T-helper 2 cell treated with Interferon-gamma antibody and Interleukin-4, amounts not matched to agents 100 ng/mL and 5 ng/mL, for 36 hours (primary cell): ENCODE measurements around the gene ZC3HAV1. TPM values are rescaled to one million over a fixed set of nuclear protein-coding genes. Genes with fewer than 3 reads are reported as not detected.
"Not testable (repeated sequence)": the region's sequence is repeated elsewhere in the genome, so short reads cannot be mapped to it uniquely, and the experiment has no call there.

ENCODE experiments used
- intact Hi-C: fragments of 100-400 bp; cut with micrococcal nuclease; formaldehyde crosslinking; loops from one replicate; pipeline ENCODE4 v1.15.1; 2023
- total RNA-seq: library from RNA; stranded (reverse); gene quantifications from 2 replicates; pipeline ENCODE4 v1.2.3, GENCODE V29; 2022

The ZC3HAV1 gene
- total RNA-seq, 1 donor from 2014 or later: 135 TPM

- intact Hi-C loops: loop anchor here (10.0 kb wide), 1 partner anchor 649 kb away; the partner anchor contains the start of gene TRIM24
Measured at GRCh38 chr7:139114018-139114417, 4.5 kb upstream of the ZC3HAV1 start.

- intact Hi-C loops: loop anchor here (10.0 kb wide), 1 partner anchor 648 kb away; the partner anchor contains the start of gene TRIM24
Measured at GRCh38 chr7:139112741-139113250, 3.3 kb upstream of the ZC3HAV1 start.

- intact Hi-C loops: loop anchor here (10.0 kb wide), 1 partner anchor 648 kb away; the partner anchor contains the start of gene TRIM24
Measured at GRCh38 chr7:139112316-139112715, 2.8 kb upstream of the ZC3HAV1 start.

DNA sequence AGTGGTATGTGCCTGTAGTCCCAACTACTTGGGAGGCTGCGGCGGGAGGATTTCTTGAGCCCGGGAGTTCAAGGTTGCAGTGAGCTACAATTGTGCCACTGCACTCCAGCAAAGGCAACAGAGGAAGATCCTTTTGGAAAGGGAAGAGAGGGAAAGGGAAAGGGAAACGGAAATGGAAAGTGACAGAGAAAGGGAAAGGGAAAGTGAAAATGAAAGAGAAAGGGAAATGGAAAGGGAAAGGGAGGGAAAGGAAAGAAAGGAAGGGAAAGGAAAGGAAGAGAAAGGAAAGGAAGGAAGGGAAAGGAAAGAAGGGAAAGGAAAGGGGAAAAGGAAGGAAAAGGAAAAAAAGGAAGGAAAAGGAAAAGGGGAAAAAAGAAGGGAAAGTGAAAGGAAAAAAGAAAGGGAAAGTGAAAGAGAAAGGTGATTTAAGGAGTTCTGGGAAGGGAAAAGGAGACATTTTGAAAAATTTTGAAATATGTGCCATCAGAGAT lies 2.3 kb upstream of the ZC3HAV1 start:
- intact Hi-C loops: loop anchor here (10.0 kb wide), 1 partner anchor 647 kb away; the partner anchor contains the start of gene TRIM24

DNA sequence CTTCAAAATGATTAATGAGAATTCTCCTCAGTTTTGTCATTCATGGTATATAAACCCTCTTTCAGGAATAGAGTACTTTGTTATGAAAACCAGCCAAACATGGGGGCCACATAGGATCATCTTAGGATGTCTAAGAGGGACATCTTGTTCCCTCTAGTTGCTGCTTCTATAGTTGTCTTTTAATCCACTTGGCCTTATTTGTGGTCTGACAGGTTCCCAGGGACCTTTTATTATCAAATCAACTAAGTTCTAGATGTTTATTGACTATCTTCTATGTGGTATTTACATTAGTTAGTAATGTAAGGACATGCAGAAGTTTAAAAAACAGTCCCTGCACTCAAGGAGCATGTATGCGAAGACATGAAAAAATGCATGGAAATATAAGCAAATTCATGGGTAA lies 1.6 kb upstream of the ZC3HAV1 start:
- intact Hi-C loops: loop anchor here (10.0 kb wide), 1 partner anchor 646 kb away; the partner anchor contains the start of gene TRIM24

DNA sequence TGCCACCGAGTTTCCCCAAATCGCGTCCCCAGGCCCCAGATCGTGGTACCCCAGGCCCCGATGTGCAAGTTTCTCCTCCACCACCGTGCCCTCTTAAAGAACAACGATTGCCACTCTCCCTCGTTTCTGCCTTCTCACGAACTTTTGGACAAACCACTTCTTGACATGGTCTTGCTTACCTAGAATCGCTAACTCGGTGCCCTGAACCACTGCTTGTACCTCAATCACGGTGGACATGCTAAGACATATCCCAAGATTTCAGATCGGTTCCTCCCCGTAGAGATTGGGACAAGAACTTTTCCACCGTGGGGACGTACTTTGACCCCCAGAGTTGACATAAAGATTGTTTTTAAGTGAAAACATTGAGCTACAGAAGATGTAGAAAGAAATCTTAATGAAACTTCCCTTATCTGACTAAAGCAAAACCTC lies 477 bp upstream of the ZC3HAV1 start:
- intact Hi-C loops: loop anchor here (1.0 to 10.0 kb wide), 12 partner anchors 9 to 1365 kb away; partner anchors contain the start of genes KDM7A, LUC7L2, MKRN1 and TRIM24

- intact Hi-C loops: loop anchor here (1.0 to 10.0 kb wide), 11 partner anchors 11 to 1366 kb away; partner anchors contain the start of genes KDM7A, LUC7L2, MKRN1 and UBN2
Measured at GRCh38 chr7:139108266-139109187, 993 bp downstream of the ZC3HAV1 start.

GRCh38 chr7:139106959-139107358 lies 2.6 kb downstream of the ZC3HAV1 start:
- intact Hi-C loops: loop anchor here (5.0 to 10.0 kb wide), 4 partner anchors 35 to 1368 kb away; partner anchors contain the start of genes KDM7A and MKRN1

DNA sequence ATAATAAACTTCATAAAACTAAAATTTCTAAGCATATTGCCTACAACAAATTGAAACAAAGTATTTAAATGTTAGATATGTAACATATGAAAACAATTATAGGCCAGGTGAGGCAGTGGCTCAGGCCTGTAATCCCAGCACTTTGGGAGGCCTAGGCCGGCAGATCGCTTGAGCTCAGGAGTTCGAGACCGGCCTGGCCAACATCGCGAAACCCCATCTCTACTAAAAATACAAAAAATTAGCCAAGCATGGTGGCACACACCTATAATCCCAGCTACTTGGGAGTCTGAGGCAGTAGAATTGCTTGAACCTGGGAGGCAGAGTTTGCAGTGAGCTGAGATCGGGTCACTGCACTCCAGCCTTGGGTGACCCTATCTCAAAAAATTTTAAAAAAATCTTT lies 3.3 kb downstream of the ZC3HAV1 start:
- intact Hi-C loops: loop anchor here (5.0 to 10.0 kb wide), 4 partner anchors 34 to 1369 kb away; partner anchors contain the start of genes KDM7A and MKRN1

DNA sequence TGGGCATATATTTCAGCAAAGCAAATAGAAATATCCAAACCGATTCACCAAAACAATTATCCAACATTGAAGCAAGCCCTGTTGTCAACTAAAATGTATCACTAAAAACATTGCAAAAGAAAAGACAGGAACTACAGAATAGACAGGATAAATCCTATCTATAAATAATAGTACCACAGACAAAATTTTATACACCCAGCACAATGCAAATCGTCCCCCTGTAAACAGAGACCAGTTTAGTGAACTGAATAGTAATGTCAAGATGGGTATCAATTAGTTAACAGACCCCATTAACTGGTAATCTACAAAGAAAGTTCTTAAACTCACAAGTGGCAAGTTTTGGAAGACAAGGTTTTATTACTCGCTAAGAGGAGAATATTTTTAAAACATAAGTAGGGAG lies 4.0 kb downstream of the ZC3HAV1 start:
- intact Hi-C loops: loop anchor here (5.0 to 10.0 kb wide), 4 partner anchors 33 to 1369 kb away; partner anchors contain the start of genes KDM7A and MKRN1

- intact Hi-C loops: loop anchor here (1.0 to 10.0 kb wide), 2 partner anchors 9 to 1371 kb away; partner anchors contain the start of gene MKRN1
Measured at GRCh38 chr7:139104091-139104450, 5.4 kb downstream of the ZC3HAV1 start.

DNA sequence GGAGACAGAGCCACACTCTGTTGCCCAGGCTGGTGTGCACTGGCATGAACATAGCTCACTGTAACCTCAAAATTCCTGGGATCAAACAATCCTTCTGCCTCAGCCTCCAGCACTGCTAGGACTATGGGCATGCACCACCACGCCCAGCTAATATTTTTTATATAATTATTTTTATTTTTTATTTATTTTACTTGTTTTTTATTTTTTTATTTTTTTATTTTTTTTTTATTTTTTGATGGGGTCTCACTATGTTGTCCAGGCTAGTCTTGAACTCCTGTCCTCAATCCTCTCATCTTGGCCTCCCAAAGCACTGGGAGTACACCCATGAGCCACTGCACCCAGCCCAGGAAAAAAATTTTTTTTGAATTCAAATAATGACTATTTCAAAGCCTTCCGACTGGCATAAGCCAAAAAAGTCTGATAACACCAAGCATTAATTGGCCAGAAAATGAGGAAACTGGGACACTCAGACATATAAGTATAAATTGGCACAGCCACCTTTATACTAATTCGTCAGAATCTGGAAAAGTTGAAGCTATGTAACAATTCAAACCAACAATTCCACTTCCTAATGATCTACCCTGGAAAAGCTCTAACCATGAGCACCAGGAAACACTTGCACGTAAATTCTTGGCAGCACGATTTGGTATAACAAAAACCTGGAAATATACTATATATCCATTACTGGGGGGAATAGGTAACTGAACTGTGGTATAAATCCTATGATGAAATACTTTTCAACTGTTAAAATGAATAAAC lies 6.3 kb downstream of the ZC3HAV1 start:
- intact Hi-C loops: loop anchor here (10.0 kb wide), 1 partner anchor 1372 kb away; the partner anchor contains the start of gene MKRN1

GRCh38 chr7:139101637-139102158 lies 7.8 kb downstream of the ZC3HAV1 start:
- intact Hi-C loops: loop anchor here (10.0 kb wide), 1 partner anchor 1373 kb away; the partner anchor contains the start of gene MKRN1

GRCh38 chr7:139099172-139099947 lies 10.2 kb downstream of the ZC3HAV1 start:
- intact Hi-C loops: no loop called here

GRCh38 chr7:139095194-139095659 lies 14.3 kb downstream of the ZC3HAV1 start:
- intact Hi-C loops: loop anchor here (1.0 to 2.0 kb wide), 6 partner anchors 9 to 264 kb away; partner anchors contain the start of genes LUC7L2 and ZC3HAV1

DNA sequence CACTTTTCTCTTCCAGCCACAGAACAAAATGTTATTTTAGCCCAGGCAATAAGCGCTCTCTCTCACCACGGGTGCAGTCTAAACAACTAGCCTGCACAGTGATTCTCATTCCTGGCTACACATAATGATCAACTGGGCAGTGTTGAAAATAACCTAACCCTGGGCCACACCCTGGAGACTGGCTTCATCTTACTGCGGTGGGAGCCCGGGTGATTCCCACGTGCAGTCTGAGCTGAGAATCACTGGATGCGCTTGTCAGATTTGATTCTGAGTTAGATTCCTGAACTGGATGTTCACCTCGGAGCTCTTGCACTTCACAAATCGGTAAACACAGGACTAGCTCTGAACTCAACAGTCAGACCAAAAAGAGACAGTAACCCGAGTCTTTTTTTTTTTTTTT lies 14.9 kb downstream of the ZC3HAV1 start:
- intact Hi-C loops: loop anchor here (2.0 kb wide), 1 partner anchor 50 kb away; no protein-coding TSS in a partner anchor

GRCh38 chr7:139094030-139094429 lies 15.5 kb downstream of the ZC3HAV1 start:
- intact Hi-C loops: loop anchor here (2.0 kb wide), 1 partner anchor 49 kb away; no protein-coding TSS in a partner anchor

- intact Hi-C loops: not testable (repeated sequence)
Measured at GRCh38 chr7:139093512-139093911, 16.0 kb downstream of the ZC3HAV1 start.
